Hematopoietic multipotent progenitor cell treated with erythropoietin and hydrocortisone succinate and interleukin-3 and kit ligand, for 8 days (in vitro differentiated cells): ENCODE results near the gene LMX1B.
"Not testable (repeated sequence)": the region's sequence is repeated elsewhere in the genome, so short reads cannot be mapped to it uniquely, and the experiment has no call there.

Source experiments
- DNase-seq: peaks from one replicate; pipeline ENCODE4 v3.0.0-alpha.2; 2015

Gene LMX1B

DNA sequence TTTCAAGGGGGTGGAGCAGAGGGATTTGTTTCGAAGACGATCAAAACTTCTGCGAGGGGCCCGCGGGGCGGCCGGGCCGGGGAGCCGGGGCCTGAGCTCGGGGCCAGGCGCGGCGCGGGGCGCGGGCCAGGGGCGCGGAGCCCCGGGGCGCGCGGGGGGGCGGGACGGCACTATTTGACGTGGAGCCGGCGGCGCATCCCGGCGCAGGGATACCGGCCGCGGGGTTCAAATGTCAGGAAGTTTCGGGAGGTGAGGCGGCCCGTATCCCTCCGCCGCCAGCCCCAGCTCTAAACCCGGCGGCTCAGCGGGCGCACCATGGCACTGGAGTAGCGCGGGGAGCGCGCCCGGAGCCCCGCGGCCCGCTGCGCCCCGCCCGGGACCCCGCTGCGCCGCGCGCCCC lies at the start of gene LMX1B:
LMX1B (plus strand) TSS at position 278 of the 400 bp plus-strand sequence. CDS start 522 bp downstream, outside the sequence.
- DNase-seq, result no peak

DNA sequence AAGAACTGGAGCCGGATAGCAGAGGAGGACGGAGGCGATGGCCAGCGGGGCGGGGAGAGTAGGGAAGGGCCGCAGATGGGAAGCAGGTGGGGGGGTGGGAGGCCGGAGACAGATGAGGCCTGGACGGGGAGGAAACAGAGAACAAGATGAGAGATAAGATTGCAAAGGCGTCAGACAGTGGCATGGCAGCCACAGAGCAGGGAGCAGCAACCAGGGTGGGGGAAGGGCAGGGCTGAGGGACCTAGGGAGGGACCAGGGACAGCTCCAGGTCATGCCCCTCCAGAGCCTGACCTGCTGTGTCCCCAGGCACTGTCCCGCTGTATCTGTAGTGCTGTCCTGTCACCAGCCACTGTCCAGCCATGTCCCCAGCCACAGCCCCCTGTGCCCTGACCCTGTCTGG lies 49.6 kb upstream of the LMX1B start:
- DNase-seq, result no peak

DNA sequence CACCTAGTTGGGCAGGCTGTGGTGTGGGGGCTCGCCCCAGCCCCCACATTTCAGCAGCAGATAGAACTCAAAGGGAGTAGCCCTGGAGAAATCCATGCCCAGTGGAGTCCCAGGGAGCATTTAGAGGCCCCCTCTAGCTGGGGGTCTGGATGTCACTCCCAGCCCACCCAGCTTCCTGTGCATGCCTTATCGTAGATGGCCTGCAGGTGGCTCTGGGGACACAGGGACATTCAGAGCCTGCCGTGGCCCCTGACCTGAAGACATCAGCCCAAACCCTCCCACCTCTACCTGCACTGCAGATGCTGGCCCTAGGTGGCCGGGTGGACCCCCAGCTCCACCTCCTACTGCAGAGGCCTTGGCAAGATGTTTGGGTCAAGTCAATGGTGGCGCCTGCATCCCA lies 49.0 kb upstream of the LMX1B start:
- DNase-seq, result no peak

DNA sequence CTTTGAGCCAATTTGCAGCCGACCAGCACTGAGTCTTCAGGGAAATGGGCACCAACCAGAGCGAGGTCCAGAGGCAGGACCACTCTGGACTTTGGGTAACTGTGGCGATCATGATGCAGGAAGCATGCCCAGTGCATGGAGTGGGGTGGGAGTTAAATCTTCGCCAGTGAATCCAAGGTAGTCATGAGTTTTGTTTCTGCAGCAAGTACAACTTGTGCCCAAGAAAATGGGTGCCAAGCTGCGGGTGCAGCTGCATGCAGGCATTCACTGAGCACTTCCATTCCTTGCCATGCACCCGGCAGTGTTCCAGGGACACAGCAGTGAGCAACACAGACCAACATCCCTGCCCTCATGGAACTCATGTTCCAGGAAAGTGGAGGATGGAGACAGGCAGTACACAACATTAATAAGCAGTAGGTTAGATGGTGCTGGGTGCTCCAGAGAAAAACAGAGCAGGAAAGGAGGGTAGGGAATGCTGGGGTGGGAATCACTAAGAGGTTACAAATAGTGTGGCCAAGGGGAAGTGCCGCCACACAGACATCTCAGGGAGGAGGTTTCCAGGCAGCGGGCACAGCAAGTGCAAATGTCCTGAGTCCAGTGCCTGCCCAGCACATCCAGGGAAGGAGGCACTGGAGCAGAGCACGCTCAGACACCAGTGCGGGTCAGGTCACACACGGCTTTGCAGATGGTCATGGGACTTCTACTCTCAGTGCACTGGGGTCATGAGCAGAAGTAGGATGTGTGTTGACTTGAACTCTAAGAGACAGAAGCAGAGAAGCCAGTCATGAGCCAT lies 48.2 kb upstream of the LMX1B start:
- DNase-seq, result no peak

DNA sequence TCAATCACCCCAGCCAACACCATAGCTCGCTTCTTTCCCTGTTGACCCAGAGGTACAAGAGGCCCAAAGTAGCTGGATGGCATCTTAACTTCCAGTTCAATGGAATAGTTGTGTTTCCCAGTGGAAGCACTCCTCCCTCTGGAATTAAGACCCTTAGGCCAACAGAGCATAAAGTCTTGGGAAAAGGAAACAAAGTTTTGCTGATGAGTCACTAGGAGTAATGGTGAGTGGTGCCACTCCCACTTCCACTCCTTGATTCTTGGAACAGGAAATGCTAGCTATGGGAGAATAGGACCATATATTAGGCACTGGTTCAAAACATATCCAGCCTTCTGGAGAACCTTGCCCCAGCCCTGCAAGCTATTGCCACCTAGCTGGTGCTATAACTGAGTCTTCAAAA lies 44.7 kb upstream of the LMX1B start:
- no peak for DNase-seq

DNA sequence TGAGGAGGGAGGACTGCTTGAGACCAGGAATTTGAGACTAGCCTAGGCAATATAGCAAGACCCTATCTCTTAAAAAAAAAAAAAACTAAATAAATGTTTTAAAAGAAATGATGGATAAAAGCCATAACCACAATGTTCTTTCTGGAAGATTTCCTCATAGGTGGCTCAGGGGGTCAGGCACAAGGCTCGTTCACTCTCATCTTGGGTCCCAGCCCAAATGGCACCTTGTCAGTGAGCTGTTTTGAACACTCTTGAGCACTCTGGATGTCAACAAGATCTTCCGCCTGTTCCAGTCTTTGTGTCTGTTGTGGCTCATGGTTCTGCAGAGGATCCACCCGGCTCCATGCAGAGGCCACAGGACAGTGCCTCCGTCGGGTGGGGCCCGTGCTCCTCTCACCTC lies 35.7 kb upstream of the LMX1B start:
- DNase-seq, result no peak

DNA sequence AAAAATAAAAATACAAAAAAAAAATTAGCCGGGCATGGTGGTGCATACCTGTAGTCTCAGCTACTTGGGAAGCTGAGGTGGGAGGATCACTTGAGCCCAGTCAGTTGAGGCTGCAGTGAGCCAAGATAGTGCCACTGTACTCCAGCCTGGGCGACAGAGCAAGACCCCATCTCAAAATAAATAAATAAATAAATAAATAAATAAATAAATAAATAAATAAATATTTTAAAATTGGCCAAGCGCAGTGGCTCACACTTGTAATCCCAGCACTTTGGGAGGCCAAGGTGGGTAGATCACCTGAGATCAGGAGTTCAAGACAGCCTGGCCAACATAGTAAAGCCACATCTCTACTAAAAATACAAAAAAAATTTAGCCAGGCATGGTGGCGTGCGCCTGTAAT lies 33.4 kb upstream of the LMX1B start:
- not testable (repeated sequence) for DNase-seq

DNA sequence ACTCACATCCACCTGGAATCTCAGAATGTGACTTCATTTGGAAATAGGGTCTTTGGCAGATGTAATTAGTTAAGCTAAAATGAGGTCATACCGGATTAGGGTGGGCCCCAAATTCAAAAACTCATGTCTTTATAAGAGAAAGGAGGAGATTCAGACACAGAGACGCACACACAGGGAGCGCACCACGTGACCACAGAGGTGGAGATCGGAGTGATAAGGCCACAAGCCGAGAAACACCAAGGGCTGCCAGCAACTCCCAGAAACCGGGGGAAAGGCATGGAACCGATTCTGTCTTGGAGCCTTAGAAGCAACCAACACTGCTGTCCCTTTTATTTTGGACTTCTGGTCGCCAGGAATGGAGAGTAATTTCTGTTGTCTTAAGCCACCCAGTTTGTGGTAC lies 31.8 kb upstream of the LMX1B start:
- DNase-seq, result no peak

DNA sequence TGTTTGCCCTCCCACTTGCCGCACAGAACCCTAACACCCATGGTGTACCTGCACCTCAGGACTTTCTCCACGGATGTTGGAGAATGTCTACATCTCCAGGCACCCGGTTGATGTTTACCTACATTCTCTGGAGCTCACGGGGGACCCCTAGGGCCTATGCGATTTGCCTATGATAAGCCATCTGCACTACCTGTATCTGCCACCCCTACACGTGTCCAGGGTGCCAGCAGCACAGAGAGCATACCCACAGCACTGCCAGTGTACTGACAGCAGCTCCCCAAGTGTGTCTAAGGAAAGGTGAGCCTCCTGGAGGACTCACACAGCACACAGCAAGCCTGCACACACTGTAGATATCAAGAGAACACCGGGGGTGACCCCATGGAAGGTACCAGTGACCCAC lies 31.3 kb upstream of the LMX1B start:
- no peak for DNase-seq

DNA sequence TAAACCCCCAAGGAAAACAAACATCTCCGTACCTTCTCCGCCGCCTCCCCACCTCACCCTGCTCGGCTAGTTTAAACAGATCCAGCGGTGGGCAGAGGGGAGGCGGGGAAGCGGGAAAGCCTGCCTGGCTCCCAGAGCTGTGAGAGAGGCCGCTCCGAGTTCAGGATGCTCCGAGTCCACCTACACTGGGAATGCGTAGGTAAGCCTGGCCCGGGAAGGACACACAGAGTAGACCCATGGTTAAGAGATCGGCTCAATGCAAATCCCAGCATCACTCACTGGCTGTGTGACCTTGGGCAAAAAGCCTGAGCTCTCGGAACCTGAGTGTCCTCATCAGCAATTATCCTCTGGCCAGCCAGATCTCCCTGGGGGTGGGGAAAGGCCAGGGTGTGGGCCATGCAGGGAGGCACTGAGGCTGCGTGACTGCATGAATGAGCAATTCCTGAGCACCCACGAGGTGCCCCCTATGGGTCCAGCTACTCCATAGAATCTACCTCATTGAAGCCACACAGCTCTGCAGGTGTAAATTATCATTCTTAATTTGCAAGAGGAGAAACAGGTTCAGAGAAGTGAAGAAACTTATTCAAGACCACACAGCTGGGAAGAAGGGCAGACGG lies 30.5 kb upstream of the LMX1B start:
- no peak for DNase-seq

DNA sequence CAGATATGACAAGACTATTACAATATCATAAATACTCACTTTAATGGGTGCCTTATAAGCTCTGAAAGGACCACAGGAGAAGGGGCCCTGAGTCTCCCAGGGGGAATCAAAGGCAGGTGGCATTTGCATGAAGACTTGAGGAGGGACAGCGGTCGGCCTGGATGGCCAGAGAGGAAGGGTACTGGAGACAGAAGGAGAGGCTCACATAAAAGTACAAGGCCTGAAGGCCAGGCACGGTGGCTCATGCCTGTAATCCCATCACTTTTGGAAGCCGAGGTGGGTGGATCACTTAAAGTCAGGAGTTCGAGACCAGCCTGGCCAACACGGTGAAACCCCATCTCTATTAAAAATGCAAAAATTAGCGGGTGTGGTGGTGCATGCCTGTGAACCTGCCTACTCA lies 29.1 kb upstream of the LMX1B start:
- DNase-seq, result no peak

DNA sequence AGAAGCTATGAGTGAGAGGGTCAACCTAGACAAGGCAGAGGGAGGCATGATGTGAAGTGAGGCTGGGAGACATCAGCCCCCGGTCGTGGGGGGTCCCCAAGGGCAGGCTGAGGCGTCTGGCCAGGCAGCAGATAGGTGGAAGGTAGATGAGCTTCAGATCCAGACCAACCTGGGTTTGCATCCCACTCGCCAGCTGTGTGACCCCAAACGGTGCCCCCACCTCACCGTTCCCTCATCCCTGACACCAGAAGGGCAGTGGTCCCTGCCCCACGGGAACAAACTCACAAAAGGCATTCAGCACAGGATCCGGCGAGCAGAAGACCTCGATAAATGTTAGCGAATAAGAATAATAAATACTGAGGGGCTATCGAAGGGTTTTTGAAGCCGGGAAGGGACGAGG lies 27.5 kb upstream of the LMX1B start:
- no peak for DNase-seq

DNA sequence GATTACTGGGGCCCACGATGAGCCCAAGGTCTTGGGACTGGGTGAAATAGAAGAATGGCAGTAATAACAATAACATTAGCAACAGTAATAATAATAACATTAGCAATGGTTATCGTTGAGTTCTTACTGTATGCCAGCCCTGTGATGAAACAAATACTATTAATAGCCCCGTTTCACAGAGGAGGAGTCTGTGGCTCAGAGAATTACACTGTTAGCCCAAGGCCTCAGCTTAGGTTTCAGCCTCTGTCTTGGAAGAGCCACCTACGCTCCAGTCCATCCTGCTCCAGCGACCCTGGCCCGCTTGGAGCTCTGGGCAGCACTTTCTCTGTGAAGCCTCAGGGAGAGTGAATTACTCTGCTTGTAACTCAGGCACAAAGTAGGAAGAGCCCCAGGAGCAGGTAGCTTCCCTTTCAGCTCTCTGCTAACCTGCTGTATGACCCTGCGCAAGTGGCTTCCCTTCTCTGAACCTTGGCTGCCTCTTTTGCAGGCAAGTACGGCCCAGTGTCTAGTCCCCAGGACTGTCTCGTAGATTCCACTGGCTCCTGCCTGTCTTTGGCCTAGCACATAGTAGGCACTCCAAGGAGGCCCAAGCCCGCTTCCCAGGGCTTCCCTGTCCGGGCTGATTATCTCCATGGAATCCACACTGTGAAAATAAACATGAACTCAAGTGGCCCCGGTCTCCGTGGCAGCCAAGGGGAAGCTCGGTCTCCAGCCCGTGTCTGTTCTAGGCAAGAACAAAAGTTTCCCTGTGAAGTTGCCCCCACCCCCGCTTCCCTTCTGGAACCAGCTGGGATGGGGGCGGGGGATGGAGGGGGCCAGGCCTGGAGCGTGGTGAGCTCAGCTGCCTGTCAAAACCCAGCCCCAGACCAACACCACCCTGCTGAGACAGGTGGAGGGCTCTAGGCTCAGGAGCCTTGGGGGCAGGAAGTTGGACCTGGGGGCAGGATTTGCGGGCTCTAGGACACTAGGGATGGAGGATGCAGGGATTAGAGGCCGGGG lies 26.2 kb upstream of the LMX1B start:
- DNase-seq, result no peak

DNA sequence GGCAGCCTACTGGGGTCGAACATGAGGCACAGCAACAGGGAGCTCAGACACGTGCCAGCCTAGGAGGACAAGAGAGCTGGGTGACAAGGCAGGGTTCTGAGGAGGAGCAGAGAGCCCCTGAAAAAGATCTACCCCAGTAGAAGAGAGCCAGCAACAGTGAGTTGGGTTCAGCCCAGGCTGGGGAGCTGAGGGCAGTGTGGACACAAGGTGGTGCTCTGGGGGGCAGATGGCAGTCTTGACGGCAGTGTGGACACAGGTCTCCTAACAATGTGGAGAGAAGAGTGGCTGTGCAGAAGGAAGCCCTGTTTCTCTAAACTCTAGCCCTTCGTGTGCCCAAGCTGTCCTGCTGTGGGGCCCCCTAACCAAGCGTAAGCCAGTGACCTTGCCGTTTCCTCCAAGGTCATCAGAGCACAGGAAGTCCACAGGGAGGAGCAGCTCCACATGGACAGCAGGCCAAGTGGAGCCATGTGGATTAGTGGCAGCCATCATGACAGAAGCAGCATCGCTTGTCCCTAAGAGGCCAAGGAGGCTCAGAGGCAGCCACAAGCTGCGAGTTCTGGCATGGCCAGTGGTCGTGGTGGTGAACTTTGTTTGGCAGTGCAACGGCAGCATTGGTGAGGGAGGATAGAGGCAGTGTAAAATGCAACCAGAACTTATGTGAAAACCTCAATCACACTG lies 25.1 kb upstream of the LMX1B start:
- DNase-seq, result no peak

DNA sequence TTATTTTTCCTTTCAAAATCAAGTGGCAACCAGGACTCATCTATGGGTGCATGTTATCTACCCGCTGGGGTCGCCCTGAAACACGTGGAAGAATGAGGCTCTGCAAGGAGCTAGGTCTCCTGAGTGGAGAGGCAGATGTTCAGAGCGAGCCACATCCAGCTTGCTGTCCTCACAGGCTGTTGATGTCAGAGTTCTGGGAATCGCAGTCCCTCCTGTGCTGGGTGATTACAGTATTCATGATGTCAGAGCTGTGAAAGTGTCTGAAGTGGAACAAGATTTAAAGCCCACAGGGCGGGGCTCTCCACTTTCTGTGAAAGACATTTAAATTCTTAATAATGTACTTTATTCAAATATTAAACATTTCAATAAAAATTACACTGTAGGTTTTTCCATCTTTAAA lies 24.4 kb upstream of the LMX1B start:
- no peak for DNase-seq

DNA sequence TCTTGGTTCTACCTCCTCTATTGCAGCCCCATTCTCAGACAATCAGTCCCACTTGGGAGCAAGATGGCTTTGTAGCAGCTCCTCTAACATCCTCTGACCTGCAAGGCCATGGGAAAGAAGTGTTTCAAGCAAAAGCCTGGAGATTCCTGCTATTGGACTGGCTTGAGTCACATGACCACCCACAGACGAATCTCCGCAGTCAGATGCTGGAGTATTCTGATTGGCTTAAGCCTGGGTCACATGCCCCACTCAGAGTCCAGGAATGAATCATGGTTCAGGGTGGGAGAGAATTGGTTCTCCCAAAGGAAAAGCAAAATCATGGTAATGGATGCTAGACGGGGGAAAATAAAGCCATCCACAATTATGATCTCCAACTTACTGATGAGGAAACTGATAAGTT lies 22.6 kb upstream of the LMX1B start:
- DNase-seq, result no peak

DNA sequence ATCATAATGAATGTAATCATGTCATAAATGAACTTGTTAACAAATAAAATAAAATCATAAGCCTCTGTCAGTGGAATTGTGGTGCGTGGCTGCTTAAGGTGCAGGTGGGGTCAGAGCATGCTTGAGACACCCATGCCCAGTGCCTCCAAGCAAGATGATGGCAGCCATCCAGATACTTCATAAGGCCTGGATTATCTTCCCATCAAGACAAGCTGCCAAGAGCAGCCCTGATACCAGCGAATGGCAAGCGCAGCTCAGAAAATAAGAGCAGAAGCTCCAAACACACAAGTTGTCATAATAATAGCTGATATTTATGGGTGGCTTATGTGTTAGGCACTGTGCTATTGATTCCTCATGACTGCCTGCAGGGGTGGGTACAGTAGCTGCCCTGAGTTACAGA lies 21.8 kb upstream of the LMX1B start:
- DNase-seq, result no peak

DNA sequence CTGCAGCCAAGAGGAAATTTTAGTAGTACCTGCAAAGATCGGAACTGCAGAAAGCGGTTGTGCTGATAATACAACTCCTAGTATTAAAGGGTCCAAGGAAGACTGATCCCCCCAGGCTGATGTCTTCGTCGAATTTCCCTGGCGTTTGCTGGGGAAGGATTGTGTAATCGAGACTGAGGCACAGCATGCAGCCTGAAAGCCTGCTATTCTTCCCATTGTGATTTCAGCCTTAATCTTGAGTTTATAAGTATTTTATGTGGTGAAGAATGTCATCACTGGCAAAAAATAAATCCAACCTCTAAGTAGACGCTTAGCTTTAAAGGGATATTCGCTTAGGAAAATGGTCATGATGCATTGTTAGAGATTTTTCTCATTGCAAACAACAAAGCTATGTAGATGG lies 21.3 kb upstream of the LMX1B start:
- DNase-seq, result no peak

DNA sequence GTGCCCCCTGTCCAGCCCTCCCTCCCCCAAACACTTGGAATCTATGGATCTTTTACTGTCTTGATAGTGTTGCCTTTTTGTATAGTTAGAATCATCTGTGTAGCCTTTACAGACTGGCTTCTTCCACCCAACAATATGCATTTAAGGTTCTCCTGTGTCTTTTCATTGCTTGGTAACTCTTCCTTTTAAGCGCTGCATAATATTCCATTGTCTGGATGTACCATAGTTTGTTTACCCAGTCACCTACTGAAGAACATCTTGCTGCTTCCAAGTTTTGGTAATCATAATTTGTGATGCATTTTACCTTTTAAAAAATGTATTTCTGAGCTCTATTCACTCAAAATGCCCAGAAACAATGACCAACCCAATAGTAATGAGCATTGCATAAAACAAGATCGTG lies 17.7 kb upstream of the LMX1B start:
- DNase-seq, result no peak

DNA sequence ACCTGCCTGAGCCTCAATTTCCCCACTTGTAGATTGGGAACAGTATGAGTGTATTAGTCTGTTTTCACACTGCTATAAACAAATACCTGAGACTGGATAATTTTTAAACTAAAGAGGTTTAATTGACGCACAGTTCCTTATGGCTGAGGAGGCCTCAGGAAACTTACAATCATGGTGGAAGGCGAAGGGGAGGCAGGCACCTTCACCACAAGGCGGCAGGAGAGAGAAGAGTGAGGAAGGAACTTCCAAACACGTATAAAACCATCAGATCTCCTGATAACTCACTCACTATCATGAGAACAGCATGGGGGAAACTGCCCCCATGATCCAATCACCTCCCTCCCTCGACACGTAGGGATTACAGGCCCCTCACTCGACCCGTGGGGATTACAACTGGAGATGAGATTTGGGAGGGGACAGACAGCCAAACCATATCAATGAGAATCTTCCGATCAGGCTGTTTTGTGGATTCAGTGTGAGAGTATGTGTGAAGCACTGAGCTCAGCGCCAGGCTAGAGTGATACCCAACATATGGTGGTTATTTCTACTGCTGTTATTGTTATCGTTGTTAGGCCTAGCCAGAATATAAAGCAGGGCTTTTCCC lies 14.6 kb upstream of the LMX1B start:
- DNase-seq, result no peak

DNA sequence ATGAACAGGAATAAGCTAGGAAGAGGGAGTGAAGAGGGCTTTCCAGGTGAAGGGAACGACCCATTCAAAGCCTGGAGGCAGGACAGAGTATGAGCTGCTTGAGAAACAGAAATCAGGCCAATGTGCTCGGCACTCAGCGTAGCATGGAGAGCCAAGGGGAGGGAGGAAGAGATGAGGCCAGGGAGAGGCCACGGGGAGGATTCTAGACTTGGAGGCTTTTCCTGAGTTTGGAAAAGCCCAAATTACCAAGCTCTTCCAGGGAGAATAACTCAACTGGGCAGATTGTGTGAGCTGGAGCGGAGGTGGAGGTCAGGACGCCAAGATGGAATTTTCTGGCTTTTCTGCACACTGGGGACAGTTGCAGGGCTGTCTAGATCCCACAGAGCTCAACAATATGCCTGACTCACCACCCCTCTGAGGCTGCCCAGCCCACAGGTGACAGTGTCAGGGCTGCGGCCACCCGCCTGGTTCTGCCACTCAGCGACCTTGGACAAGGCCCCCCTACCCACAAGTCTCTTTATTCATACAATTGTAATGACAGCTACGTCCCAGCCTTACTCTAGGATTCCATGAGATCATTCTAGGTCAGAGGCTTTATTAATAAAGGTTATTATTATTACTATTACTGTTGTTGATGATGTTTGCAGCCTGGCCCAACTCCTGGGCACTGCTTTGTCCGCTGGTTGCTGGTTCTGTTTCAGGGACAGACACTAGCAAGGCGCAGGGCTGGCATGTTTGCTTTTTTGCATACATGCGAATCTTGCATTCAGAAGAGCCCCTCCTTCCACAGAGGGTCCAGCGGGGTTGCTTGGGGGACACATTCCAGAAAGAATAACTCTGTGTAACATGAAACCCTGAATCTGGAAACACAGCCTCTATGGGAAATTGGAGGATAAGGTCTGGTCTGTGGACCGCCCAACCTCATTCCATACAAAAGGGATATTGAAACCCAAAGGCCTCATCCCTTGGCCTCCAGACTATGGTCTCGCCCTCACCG lies 9.4 kb upstream of the LMX1B start:
- no peak for DNase-seq
